ENCODE measurements around the gene THSD4.

DNA sequence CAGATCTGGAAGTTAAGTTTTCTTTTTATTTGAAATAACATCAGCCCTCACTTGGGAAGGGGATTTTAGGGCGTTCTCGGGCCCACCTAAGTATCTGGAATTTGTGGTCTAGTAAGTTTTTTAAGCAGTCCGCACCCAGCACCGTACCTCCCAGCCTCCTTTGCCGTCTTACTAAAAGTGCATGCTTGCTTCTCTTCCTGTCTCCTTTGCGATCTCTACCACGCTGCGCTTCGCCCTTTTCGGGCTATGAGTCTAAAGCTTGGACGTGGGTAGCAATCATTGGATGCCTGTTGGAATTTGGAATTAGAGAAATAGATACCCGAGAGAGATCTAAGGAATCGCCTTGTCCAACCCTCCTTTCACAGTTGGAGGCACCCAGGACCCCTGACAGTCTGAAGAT lies 1.1 kb downstream of the THSD4 start:
- TF ChIP-seq, protein P1, sequence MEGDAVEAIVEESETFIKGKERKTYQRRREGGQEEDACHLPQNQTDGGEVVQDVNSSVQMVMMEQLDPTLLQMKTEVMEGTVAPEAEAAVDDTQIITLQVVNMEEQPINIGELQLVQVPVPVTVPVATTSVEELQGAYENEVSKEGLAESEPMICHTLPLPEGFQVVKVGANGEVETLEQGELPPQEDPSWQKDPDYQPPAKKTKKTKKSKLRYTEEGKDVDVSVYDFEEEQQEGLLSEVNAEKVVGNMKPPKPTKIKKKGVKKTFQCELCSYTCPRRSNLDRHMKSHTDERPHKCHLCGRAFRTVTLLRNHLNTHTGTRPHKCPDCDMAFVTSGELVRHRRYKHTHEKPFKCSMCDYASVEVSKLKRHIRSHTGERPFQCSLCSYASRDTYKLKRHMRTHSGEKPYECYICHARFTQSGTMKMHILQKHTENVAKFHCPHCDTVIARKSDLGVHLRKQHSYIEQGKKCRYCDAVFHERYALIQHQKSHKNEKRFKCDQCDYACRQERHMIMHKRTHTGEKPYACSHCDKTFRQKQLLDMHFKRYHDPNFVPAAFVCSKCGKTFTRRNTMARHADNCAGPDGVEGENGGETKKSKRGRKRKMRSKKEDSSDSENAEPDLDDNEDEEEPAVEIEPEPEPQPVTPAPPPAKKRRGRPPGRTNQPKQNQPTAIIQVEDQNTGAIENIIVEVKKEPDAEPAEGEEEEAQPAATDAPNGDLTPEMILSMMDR (IDR thresholded peaks at IDR 0.05) = no peak
- TF ChIP-seq POLR2A (IDR thresholded peaks at IDR 0.05) (no peak), POLR2AphosphoS5 (IDR thresholded peaks at IDR 0.05) (no peak), EP300 (IDR thresholded peaks at IDR 0.05) (no peak)

Measured in upper lobe of left lung (tissue), 4 donors.